CD4-positive, CD25-positive, alpha-beta regulatory T cell (primary cell): ENCODE data around the gene MPIG6B. TPM values are rescaled to one million over a fixed set of nuclear protein-coding genes. Genes with fewer than 3 reads are reported as not detected.

ENCODE experiments used
- ATAC-seq, 2 donors: fragments of 150-1000 bp; cut with Tn5 transposase; one replicate each; pipeline ENCODE4 v1.10.0; 2021; ENCODE audit warnings: low read depth in 2 of 2, moderate number of reproducible peaks in 2 of 2, moderate library complexity in 1 of 2
- DNase-seq, 3 donors: peaks; one replicate each; pipeline versions ENCODE4 v3.0.0 to v3.0.0-alpha.2; 2012 to 2022; ENCODE audit warnings: mixed read lengths in 1 of 3
- H3K27ac ChIP-seq: one replicate; pipeline ENCODE4 v1.7.0; 2013; ENCODE audit warnings: mild to moderate bottlenecking, low read length; ENCODE audit not compliant: insufficient read depth, poor library complexity, severe bottlenecking
- H3K27me3 ChIP-seq: one replicate; pipeline ENCODE4 v1.7.0; 2013; ENCODE audit warnings: low read length; ENCODE audit not compliant: control insufficient read depth, insufficient read depth
- H3K36me3 ChIP-seq: one replicate; pipeline ENCODE4 v1.7.0; 2013; ENCODE audit warnings: mild to moderate bottlenecking, low read length, moderate library complexity; ENCODE audit not compliant: control insufficient read depth, insufficient read depth
- H3K4me1 ChIP-seq: 2 replicates; pipeline ENCODE4 v1.7.0; 2013; ENCODE audit warnings: mild to moderate bottlenecking, low read length; ENCODE audit not compliant: insufficient read depth, control insufficient read depth, poor library complexity, severe bottlenecking
- H3K4me3 ChIP-seq: one replicate; pipeline ENCODE4 v1.7.0; 2013; ENCODE audit warnings: low read depth, mild to moderate bottlenecking, low read length, moderate library complexity
- H3K9me3 ChIP-seq, 2 experiments: 1 replicate in 1 of 2; 2 replicates in 1 of 2; pipeline ENCODE4 v1.7.0; 2013; ENCODE audit warnings: low read length in 2 of 2, mild to moderate bottlenecking in 1 of 2, moderate library complexity in 1 of 2; ENCODE audit not compliant: control insufficient read depth in 2 of 2
- H3K27ac Mint-ChIP-seq, 3 donors: one replicate each; pipeline ENCODE4 v1.8.0; 2020 to 2022; ENCODE audit warnings: mild to moderate bottlenecking in 3 of 3, mixed read lengths in 3 of 3, moderate library complexity in 2 of 3
- H3K27me3 Mint-ChIP-seq: one replicate; pipeline ENCODE4 v1.8.0; 2022; ENCODE audit warnings: mild to moderate bottlenecking, mixed read lengths
- H3K36me3 Mint-ChIP-seq: one replicate; pipeline ENCODE4 v1.8.0; 2020; ENCODE audit warnings: mixed read lengths
- H3K4me1 Mint-ChIP-seq, 4 donors: one replicate each; pipeline ENCODE4 v1.8.0; 2020 to 2022; ENCODE audit warnings: mixed read lengths in 4 of 4, mild to moderate bottlenecking in 1 of 4
- H3K4me3 Mint-ChIP-seq, 4 donors: one replicate each; pipeline ENCODE4 v1.8.0; 2020 to 2022; ENCODE audit warnings: mild to moderate bottlenecking in 4 of 4, mixed read lengths in 4 of 4, moderate library complexity in 3 of 4
- H3K9me3 Mint-ChIP-seq, 7 donors: one replicate each; pipeline ENCODE4 v1.8.0; 2020 to 2022; ENCODE audit warnings: mixed read lengths in 7 of 7, mild to moderate bottlenecking in 3 of 7, moderate library complexity in 2 of 7
- polyA plus RNA-seq, 4 donors: library from polyadenylated mRNA; unstranded; fragments of 300-500 nt; fragmentation: Illumina TruSeq; gene quantifications; one replicate each; pipeline ENCODE4 v1.2.3, GENCODE V29; 2021
- total RNA-seq: library from RNA; stranded (reverse); gene quantifications from one replicate; pipeline ENCODE4 v1.2.3, GENCODE V29; 2022

Gene MPIG6B
- total and polyA plus RNA-seq, 5 donors from 2014 or later: 0.43 to 10.8 TPM; not detected in 3

- peak overlapping the region in 2 of 3 donors; percentile 52 to 83 for H3K27ac Mint-ChIP-seq
- H3K9me3 Mint-ChIP-seq: no peaks in the 10 kb centered on the region
- no peak overlapping the region for H3K4me3 ChIP-seq
- ATAC-seq (no peak), DNase-seq (no peak)
- H3K36me3 ChIP-seq: no peaks in the 10 kb centered on the region
- H3K4me1 Mint-ChIP-seq: peaks cover 0 to 22% (median 10%) of the 10 kb centered on the region in 4 donors
- peaks cover 11% of the 10 kb centered on the region for H3K4me1 ChIP-seq
- H3K27me3 Mint-ChIP-seq: peaks cover 5% of the 10 kb centered on the region
- H3K27ac ChIP-seq: no peak overlapping the region
- H3K9me3 ChIP-seq: no peaks in the 10 kb centered on the region
- H3K36me3 Mint-ChIP-seq: no peaks in the 10 kb centered on the region
- H3K4me3 Mint-ChIP-seq: peak overlapping the region in 2 of 4 donors; percentile 51 to 66
- no peaks in the 10 kb centered on the region for H3K27me3 ChIP-seq
Measured at GRCh38 chr6:31710523-31711219, 12.5 kb upstream of the MPIG6B start.

GRCh38 chr6:31711233-31711632 is 11.9 kb upstream of the MPIG6B start:
- peak overlapping the region in 1 of 4 donors; percentile 52 for H3K4me3 Mint-ChIP-seq
- no peaks in the 10 kb centered on the region for H3K27me3 ChIP-seq
- peaks cover 11% of the 10 kb centered on the region for H3K4me1 ChIP-seq
- H3K27ac Mint-ChIP-seq: peak overlapping the region; percentile 34 to 79 (median 52)
- H3K36me3 Mint-ChIP-seq: no peaks in the 10 kb centered on the region
- peaks cover 0 to 22% (median 10%) of the 10 kb centered on the region in 4 donors for H3K4me1 Mint-ChIP-seq
- H3K9me3 Mint-ChIP-seq: no peaks in the 10 kb centered on the region
- no peaks in the 10 kb centered on the region for H3K9me3 ChIP-seq
- ATAC-seq (no peak), DNase-seq (peak in 1 of 3 donors; percentile 70)
- no peak overlapping the region for H3K27ac ChIP-seq
- H3K4me3 ChIP-seq: no peak overlapping the region
- no peaks in the 10 kb centered on the region for H3K36me3 ChIP-seq
- peaks cover 5% of the 10 kb centered on the region for H3K27me3 Mint-ChIP-seq

- peaks cover 0 to 22% (median 10%) of the 10 kb centered on the region in 4 donors for H3K4me1 Mint-ChIP-seq
- Histone ChIP-seq H3K27me3 (no peaks in the 10 kb centered on the region), H3K4me3 (no peak overlapping the region), H3K27ac (no peak overlapping the region), H3K4me1 (peaks cover 11% of the 10 kb centered on the region), H3K9me3 (no peaks in the 10 kb centered on the region), H3K36me3 (no peaks in the 10 kb centered on the region)
- ATAC-seq (peak; percentile 57 to 71), DNase-seq (peak in 1 of 3 donors; percentile 63)
- no peak overlapping the region for H3K4me3 Mint-ChIP-seq
- peaks cover 5% of the 10 kb centered on the region for H3K27me3 Mint-ChIP-seq
- H3K36me3 Mint-ChIP-seq: no peaks in the 10 kb centered on the region
- no peaks in the 10 kb centered on the region for H3K9me3 Mint-ChIP-seq
- peak overlapping the region in 1 of 3 donors; percentile 65 for H3K27ac Mint-ChIP-seq
Measured at GRCh38 chr6:31712296-31712695, 10.9 kb upstream of the MPIG6B start.

- ATAC-seq (no peak), DNase-seq (no peak)
- H3K9me3 ChIP-seq: no peaks in the 10 kb centered on the region
- no peak overlapping the region for H3K27ac ChIP-seq
- Mint-ChIP-seq H3K36me3 (no peaks in the 10 kb centered on the region), H3K4me3 (no peak overlapping the region), H3K9me3 (no peaks in the 10 kb centered on the region), H3K4me1 (peaks cover 0 to 22% (median 10%) of the 10 kb centered on the region in 4 donors), H3K27me3 (peaks cover 5% of the 10 kb centered on the region), H3K27ac (no peak overlapping the region)
- no peaks in the 10 kb centered on the region for H3K27me3 ChIP-seq
- H3K4me3 ChIP-seq: no peak overlapping the region
- H3K36me3 ChIP-seq: no peaks in the 10 kb centered on the region
- peaks cover 11% of the 10 kb centered on the region for H3K4me1 ChIP-seq
Measured at GRCh38 chr6:31713465-31713864, 9.7 kb upstream of the MPIG6B start.

- Mint-ChIP-seq H3K36me3 (no peaks in the 10 kb centered on the region), H3K27ac (peak overlapping the region in 1 of 3 donors; percentile 89), H3K9me3 (no peaks in the 10 kb centered on the region), H3K27me3 (peaks cover 5% of the 10 kb centered on the region), H3K4me3 (no peak overlapping the region), H3K4me1 (peaks cover 0 to 22% (median 10%) of the 10 kb centered on the region in 4 donors)
- Histone ChIP-seq H3K9me3 (no peaks in the 10 kb centered on the region), H3K4me1 (peaks cover 11% of the 10 kb centered on the region), H3K36me3 (no peaks in the 10 kb centered on the region), H3K4me3 (no peak overlapping the region), H3K27me3 (no peaks in the 10 kb centered on the region), H3K27ac (no peak overlapping the region)
- ATAC-seq: no peak
- no peak for DNase-seq
Measured at GRCh38 chr6:31713991-31714684, 9.0 kb upstream of the MPIG6B start.

- ATAC-seq: no peak
- H3K4me3 Mint-ChIP-seq: no peak within 1 kb of the TSS
- H3K27me3 Mint-ChIP-seq: peaks cover 5% of the 10 kb centered on the region
- no peaks in the 10 kb centered on the region for H3K27me3 ChIP-seq
- no peak within 1 kb of the TSS for H3K27ac ChIP-seq
- DNase-seq: no peak
- H3K4me1 ChIP-seq: peaks cover 11% of the 10 kb centered on the region
- H3K4me3 ChIP-seq: no peak within 1 kb of the TSS
- no peaks in the 10 kb centered on the region for H3K36me3 ChIP-seq
- H3K27ac Mint-ChIP-seq: peak within 1 kb of the TSS in 2 of 3 donors; percentile 6 to 89
- H3K9me3 Mint-ChIP-seq: no peaks in the 10 kb centered on the region
- peaks cover 0 to 22% (median 10%) of the 10 kb centered on the region in 4 donors for H3K4me1 Mint-ChIP-seq
- H3K9me3 ChIP-seq: no peaks in the 10 kb centered on the region
- H3K36me3 Mint-ChIP-seq: no peaks in the 10 kb centered on the region
Measured at GRCh38 chr6:31715022-31715958, 7.9 kb upstream of the MPIG6B start, which contains the start of gene LY6G6D. TSS of gene LY6G6D (plus strand) at chr6:31715348. CDS start at chr6:31715356, 8 bp downstream.

GRCh38 chr6:31717499-31718222 is 5.5 kb upstream of the MPIG6B start:
- Mint-ChIP-seq H3K27me3 (peaks cover 1% of the 10 kb centered on the region), H3K4me1 (peaks cover 0 to 3% (median under 1%) of the 10 kb centered on the region in 4 donors), H3K36me3 (no peaks in the 10 kb centered on the region), H3K4me3 (no peak overlapping the region), H3K27ac (peak overlapping the region in 1 of 3 donors; percentile 15), H3K9me3 (no peaks in the 10 kb centered on the region)
- ATAC-seq (no peak), DNase-seq (no peak)
- H3K9me3 ChIP-seq: no peaks in the 10 kb centered on the region
- H3K36me3 ChIP-seq: no peaks in the 10 kb centered on the region
- H3K4me3 ChIP-seq: no peak overlapping the region
- H3K4me1 ChIP-seq: no peaks in the 10 kb centered on the region
- H3K27me3 ChIP-seq: no peaks in the 10 kb centered on the region
- H3K27ac ChIP-seq: no peak overlapping the region
